GM13977 (cell line): ENCODE data around the gene ALKBH5.

Experiments used
- DNase-seq: peaks from one replicate; pipeline ENCODE4 v3.0.0; 2012; ENCODE audit warnings: low spot score
- CTCF ChIP-seq: IDR thresholded peaks from 2 replicates; pipeline ENCODE4 v1.5.1; 2012; ENCODE audit warnings: mild to moderate bottlenecking, control low read depth; ENCODE audit not compliant: insufficient read depth; ENCODE audit errors: extremely low read depth, missing control alignments
- in situ Hi-C: fragments of 300-500 bp; cut with MboI; formaldehyde crosslinking; loops from one replicate; pipeline ENCODE4 v1.12.0; 2022; ENCODE audit warnings: low sequenced_read_pairs, low pct_unique_long_range_greater_than_20kb, mixed read lengths, inconsistent platforms; ENCODE audit not compliant: unreplicated experiment

Gene ALKBH5

DNA sequence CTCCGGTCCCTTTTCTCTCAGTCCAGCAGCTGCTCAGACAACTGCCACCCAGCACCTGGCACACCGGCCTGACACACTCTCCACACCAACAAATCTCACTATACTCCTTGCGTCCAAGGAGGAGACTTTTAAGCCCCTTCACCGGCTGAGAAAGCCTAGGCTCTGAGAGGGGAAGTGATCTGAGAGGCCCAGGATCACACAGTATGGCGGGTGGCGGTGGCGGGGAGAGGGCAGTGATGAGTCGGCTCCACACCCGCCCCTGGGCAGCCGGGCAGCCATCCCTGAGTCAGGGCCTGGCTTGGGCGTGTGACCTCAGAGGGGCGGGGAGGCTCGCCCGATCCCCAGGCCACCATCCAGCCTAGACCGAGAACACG lies 74.3 kb downstream of the ALKBH5 start:
- TF ChIP-seq CTCF: no peak
- DNase-seq: peak; percentile 84
- in situ Hi-C loops: no loop called here

GRCh38 chr17:18258356-18259038 lies 74.9 kb downstream of the ALKBH5 start, which contains the start of gene FLII:
TSS of gene FLII (minus strand) at chr17:18258738. CDS start at chr17:18258690, 48 bp downstream.
- in situ Hi-C loops: no loop called here
- no peak for TF ChIP-seq CTCF
- DNase-seq: peak; percentile 82
